Retinal pigment epithelial cell (primary cell): Measurements from ENCODE around the gene MAP3K4.

Experiments used
- DNase-seq: peaks from one replicate; pipeline ENCODE4 v3.0.0-alpha.2; 2010; ENCODE audit warnings: low read depth
- H3K4me3 ChIP-seq: 2 replicates; pipeline ENCODE4 v1.5.1; 2011; ENCODE audit warnings: mild to moderate bottlenecking, low read length, control low read depth, moderate library complexity
- CTCF ChIP-seq: conservative IDR thresholded peaks from 2 replicates; pipeline ENCODE4 v1.5.1; 2011; ENCODE audit warnings: low read depth, low read length, control low read depth, inconsistent platforms

Gene MAP3K4

GRCh38 chr6:161143663-161144430 lies 152.3 kb downstream of the MAP3K4 start:
- DNase-seq = no peak
- TF ChIP-seq CTCF = no peak

GRCh38 chr6:161150136-161150535 lies 158.6 kb downstream of the MAP3K4 start:
- no peak for TF ChIP-seq CTCF
- no peak overlapping the region for H3K4me3 ChIP-seq
- no peak for DNase-seq

More at GRCh38 chr6:161143663-161144430, 152.3 kb downstream of the MAP3K4 start:
- H3K4me3 ChIP-seq = no peak overlapping the region

GRCh38 chr6:161150566-161150965 lies 159.0 kb downstream of the MAP3K4 start:
- no peak for TF ChIP-seq CTCF
- DNase-seq = no peak

GRCh38 chr6:161151059-161151645 lies 159.6 kb downstream of the MAP3K4 start:
- H3K4me3 ChIP-seq = no peak overlapping the region
- no peak for TF ChIP-seq CTCF
- no peak for DNase-seq

More at GRCh38 chr6:161150566-161150965, 159.0 kb downstream of the MAP3K4 start:
- H3K4me3 ChIP-seq = no peak overlapping the region

- H3K4me3 ChIP-seq = no peak overlapping the region
- no peak for TF ChIP-seq CTCF
- DNase-seq = no peak
Measured at GRCh38 chr6:161151660-161152526, 160.3 kb downstream of the MAP3K4 start.

- no peak for DNase-seq
- H3K4me3 ChIP-seq = no peak overlapping the region
- TF ChIP-seq CTCF = no peak
Measured at GRCh38 chr6:161152527-161152862, 160.9 kb downstream of the MAP3K4 start.
